ENCODE data around the gene ZNF630.
"Not testable (repeated sequence)": the region's sequence is repeated elsewhere in the genome, so short reads cannot be mapped to it uniquely, and the experiment has no call there.

The ZNF630 gene

GRCh38 chrX:48028091-48028490 lies 43.3 kb downstream of the ZNF630 start:
- DNase-seq: no peak

GRCh38 chrX:48027545-48027944 lies 43.9 kb downstream of the ZNF630 start:
- not testable (repeated sequence) for DNase-seq

- DNase-seq: peak; percentile 40
Observed at GRCh38 chrX:48025561-48025960, 45.9 kb downstream of the ZNF630 start.

GRCh38 chrX:48022738-48023137 lies 48.7 kb downstream of the ZNF630 start:
- no peak for DNase-seq

GRCh38 chrX:48022100-48022499 lies 49.3 kb downstream of the ZNF630 start:
- DNase-seq: no peak

- peak; percentile 89 for DNase-seq
Observed at GRCh38 chrX:48021026-48021900, 50.2 kb downstream of the ZNF630 start.

GRCh38 chrX:48020472-48020871 lies 51.0 kb downstream of the ZNF630 start:
- not testable (repeated sequence) for DNase-seq

GRCh38 chrX:48019892-48020291 lies 51.5 kb downstream of the ZNF630 start:
- not testable (repeated sequence) for DNase-seq

- not testable (repeated sequence) for DNase-seq
Observed at GRCh38 chrX:48016583-48017310, 54.7 kb downstream of the ZNF630 start.

- DNase-seq: not testable (repeated sequence)
Observed at GRCh38 chrX:48009445-48009960, 61.9 kb downstream of the ZNF630 start.
